ENCODE data around the gene PPP1R14B.

Gene PPP1R14B

DNA sequence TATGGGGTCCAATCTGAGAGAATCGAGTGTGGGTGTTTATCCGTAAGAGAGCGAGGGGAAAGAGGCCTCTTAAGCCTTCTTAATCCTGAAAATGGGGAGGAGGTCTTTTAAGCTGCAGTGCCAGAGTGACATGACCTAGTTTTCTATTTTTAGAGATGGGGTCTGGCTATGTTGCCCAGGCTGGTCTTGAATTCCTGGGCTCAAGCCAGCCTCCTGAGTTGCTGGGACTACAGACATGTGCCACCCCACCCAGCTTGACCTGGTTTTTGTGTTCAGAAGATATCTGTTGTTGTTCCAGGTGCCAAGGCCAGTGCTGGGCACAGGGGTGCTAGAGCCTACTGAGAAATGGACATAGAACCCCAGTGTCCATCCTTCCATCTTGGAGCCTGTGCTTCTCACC, 36.3 kb upstream of the PPP1R14B start:
- DNase-seq (ENCODE audit: insufficient read length, low spot score): no peak
- FAIRE-seq: no peak

DNA sequence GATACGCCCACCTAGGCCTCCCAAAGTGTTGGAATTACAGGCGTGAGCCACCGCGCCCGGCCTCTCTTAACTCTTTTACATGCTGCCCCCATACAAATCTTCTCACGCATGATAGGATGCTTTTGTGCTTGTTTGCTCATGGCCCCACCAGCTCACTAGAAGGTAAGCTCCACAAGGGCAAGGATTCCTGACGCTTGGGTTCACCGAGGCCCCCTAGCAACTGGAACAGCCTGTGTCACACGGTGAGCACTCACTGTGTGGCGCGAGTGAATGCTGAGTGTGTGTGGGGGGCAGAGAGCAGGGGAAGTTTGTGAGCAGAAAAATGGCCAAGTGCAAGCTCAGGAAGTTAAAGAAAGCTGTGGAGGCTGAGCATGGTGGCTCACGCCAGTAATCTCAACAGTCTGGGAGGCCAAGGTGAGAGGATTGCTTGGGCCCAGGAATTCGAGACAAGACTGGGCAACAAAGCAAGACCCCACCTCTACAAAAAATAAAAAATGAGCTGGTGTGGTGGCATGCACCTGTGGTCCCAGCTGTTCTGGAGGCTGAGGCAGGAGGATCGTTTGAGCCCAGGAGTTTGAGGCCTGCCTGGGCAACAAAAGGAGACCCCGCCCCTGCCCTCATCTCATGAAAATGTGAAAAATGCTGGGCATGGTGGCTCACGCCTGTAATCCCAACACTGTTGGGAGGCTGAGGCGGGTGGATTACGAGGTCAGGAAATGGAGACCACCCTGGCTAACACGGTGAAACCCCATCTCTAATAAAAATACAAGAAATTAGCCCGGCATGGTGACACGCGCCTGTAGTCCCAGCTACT, 35.4 kb upstream of the PPP1R14B start:
- no peak for DNase-seq (ENCODE audit: insufficient read length, low spot score)
- no peak for FAIRE-seq

DNA sequence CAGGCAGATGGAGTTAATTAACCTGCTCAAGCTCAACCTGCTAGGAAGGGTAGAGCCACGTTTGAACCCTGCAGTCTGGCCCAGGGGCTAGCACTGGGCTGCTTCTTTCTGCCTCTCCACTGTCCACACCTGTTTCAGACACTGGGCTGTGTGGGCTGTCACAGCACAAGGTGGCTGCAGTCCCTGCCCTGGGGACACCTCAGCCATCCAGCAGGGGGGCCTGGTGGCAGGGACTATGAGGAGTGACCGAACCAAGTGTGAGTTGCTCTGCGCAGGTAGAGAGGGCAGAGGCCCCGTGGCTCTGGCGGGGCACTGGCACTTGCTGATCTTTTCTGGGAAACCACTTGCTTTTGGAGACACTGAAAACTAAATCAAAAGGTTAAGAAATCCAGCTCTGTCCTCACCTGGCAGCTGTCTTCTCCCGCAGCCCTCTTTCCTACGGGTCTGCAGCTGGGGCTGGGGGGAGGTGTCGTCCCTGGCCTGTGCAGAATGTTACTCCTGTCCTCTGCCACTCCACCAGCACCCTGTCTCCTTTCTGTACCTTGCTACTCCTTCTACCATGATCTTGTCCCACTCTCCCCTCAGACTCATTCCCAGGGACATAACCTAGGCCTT, 31.9 kb upstream of the PPP1R14B start:
- FAIRE-seq (no peak), DNase-seq (ENCODE audit: insufficient read length, low spot score) (no peak)

DNA sequence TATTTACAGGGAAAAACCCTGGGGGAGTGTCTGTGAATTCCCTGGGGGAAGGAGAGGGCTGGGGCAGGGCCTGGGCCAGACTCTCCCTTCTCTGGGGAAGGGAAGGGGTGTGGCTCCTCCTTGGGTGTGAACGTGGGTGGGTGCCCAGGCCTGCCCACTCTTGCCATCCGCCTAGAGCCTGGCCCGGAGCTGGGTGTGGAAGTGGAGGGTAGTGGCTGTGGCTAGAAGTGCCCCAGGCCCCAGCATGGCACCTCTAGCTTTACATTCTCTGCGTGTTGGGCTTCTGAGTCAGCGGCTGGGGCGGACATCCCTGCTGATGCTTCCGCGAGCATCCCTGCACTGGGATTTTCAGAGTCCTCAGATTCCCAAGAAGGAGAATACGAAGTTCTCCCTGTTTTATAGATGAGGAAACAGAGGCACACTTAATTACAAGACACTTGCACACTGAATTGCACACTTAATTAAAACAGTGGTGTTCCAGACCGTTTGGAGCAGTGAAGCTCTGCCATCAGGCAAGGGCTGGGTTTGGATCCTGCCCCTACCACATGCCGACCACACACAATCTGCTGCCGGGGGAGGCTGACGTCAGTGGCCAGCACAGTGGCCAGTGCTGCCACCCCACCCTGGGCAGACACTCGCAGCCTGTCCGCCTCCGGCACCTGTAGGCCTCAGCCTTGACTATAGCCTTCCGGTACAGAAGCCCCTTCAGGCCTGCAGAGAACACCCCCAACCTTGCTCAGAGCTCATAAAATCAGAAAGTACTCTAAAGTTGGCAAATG, 30.1 kb upstream of the PPP1R14B start:
- FAIRE-seq (no peak), DNase-seq (ENCODE audit: insufficient read length, low spot score) (peak; percentile 23)

DNA sequence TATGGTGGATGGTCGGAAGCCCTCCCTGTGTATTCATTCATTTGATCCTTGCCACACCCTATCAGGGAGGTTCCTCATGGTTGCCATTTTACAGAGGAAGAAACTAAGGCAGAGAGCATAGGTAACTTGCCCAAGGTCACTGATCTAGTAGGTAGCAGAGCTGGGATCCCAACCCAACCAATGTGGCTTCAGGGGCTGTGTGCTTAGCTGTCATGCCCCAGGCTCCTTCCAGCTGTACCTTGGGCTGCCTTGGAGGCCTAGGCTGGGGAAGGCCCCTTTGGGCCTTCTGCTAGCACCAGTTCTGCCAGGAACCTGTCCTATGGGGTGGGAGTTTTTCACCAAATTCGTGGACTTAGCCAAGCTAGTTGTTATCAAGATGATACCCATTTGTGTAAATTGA, 29.1 kb upstream of the PPP1R14B start:
- FAIRE-seq (no peak), DNase-seq (ENCODE audit: insufficient read length, low spot score) (no peak)

DNA sequence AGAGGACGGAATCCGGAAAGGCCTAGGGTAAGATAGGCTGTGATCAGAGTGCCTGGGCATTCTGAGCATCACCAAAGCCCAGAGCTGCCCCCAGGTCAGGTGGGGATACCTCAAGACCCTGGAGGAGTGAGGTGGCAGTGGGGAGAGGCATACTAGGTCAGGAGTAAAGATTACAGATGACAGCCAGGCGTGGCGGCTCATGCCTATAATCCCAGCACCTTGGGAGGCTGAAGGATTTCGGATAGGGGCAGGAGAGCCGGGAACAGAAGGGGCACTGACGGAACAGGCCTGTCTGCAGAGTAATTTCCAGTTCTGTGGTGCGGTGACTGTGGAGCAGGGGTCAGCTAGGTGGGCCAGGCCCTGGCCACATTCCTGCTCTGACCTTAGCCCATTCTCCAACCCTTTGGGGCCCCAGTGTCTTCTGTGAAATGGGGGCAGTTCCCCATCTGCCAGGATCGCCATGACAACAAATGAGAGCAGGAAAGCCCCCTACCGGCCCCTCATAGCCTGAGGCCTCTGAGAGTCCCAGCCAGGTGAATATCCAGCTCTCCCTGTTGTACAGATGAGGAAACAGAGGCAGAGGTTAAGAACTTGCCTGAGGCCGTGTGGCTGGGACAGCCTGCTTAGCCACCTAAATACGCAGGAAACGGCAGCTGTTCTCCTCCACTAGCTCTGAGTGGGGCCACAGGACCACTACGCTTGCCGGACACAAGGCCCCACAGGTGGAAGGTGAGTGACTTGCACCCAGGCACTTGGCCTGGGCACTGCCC, 28.5 kb upstream of the PPP1R14B start:
- no peak for FAIRE-seq
- DNase-seq (ENCODE audit: insufficient read length, low spot score): no peak

DNA sequence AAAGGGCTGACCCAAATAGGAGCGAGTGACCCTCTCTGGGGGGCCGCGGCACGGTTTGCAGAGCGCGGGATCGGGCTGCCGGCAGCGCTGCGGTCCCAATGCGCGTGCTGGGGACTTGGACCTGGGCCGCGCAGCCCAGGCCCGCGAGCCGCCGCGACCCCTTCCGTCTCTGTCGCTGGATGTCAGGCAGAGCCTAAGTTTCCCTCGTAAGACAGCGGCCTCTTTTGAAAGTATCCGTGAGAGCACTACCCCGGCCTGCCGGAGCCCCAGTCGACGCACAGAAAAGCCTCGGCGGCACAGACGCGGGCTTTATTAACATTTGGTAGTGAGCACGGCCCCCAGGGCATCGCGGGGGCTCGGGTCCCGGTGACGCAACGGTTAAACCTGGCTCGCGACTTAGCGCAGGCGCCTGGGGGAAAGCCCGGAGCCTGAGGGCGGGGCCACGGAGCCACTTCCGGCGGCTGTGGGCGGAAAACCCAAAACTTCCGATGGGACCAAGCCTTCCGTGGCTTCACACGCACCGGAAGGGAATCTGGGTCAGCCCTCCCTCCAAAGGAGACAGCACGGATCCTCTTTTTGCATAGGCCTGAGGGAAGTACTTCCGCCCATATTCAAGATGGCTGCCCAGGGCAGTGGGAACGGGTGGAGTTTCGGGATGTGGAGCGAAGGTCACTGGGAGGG, 22.9 kb upstream of the PPP1R14B start:
- peak; percentile 92 for DNase-seq (ENCODE audit: insufficient read length, low spot score)
- FAIRE-seq: no peak

DNA sequence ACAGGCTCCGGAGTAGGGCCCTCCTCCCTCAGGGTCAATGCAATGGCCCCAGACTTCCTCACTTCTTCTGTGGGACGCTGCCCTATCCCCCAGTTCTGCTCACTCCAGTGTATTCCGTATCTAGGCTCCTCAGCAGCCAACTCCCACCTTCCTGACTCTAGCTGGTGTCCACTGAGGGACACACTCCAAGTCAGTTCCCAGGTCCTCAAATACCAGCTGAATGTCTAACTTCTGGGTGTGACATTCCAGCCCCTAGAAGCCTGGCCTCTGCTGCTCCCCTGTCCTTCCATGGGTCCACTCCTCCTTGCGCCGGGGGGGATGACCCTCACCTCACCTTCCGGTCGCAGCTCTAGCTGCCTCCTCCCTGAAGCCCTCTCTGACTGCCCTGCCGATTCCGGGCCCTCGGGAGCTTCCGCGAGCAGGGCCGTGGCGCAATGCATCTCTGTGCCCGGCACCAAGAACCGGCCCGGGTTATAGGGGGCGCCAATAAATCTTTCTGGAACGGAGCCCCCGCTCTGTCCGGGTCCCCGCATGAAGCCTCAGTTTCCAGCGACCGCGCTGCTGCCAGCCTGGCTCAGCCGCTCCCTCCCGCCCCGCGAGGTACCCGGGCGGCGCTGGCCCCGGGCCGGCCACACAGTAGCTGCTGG, 22.3 kb upstream of the PPP1R14B start:
- DNase-seq (ENCODE audit: insufficient read length, low spot score) (peak; percentile 18), FAIRE-seq (no peak)

DNA sequence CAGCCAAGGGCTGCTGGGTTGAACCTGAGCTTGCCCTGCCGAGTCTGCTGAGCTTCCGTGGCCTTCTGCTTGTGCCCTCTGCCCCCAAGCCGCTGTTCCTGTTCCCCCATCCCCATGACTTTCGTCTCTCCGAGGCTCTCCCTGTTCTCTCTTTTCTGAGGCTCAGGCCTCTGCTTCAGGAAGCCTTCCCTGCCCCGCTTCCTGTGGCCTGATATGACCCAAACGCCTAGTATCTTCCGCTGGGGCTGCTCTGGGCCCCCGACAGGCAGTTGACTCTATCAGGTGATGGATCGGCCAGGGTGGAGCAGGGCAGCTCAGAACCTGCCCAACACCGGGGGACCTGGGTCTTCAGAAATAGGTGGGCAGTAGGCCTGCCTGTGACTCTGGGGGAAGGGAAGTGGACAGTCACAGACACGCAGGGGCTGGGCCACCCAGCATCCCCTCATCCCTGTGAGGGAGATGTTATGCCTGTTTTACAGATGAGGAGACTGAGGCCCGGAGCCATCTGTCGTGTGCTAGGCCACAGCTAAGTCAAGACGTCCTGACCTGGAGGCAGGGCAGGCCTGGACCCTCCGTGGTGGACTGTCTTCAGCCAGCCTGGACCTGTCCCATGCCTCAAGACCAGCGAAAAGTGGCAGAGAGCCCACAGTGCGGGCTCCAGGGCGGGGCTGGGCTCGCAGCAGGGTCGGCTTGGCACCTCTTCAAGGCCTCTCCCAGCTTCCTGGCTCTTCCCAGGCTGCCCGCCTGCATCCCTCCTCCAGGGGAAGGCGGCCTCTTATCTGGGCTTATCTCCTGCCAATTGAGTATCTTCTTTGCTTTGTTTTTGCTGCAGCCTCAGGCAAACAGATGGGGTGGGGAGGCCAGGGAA, 21.5 kb upstream of the PPP1R14B start:
- FAIRE-seq (no peak), DNase-seq (ENCODE audit: insufficient read length, low spot score) (peak; percentile 7)

DNA sequence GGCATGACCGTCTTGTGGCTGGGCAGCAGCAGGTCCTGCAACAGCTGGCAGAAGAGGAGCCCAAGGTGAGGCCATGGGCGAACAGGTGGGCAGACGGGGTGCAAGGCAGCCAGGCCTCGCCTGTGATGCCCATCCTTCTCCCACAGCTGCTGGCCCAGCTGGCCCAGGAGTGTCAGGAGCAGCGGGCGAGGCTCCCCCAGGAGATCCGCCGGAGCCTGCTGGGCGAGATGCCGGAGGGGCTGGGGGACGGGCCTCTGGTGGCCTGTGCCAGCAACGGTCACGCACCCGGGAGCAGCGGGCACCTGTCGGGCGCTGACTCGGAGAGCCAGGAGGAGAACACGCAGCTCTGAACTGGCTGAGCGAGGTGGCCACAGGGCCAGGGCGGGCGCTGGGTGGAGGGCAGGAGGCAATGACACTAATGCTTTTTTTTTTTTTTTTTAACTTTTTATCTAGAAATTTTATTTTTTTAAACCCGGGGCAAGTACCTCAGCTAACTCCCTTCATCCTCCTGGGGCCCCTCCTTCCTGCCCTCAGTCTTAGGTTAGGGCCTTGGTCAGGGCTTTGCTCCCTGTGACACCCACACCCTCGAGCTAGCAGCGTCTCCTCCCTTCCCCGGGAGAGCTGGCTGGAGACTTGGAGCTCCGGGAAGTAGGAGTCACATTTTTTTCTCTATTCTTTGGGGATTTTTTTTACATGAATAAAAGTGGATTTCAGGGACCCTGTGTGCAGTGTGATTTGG, 20.6 kb upstream of the PPP1R14B start:
- no peak for FAIRE-seq
- DNase-seq (ENCODE audit: insufficient read length, low spot score): no peak

DNA sequence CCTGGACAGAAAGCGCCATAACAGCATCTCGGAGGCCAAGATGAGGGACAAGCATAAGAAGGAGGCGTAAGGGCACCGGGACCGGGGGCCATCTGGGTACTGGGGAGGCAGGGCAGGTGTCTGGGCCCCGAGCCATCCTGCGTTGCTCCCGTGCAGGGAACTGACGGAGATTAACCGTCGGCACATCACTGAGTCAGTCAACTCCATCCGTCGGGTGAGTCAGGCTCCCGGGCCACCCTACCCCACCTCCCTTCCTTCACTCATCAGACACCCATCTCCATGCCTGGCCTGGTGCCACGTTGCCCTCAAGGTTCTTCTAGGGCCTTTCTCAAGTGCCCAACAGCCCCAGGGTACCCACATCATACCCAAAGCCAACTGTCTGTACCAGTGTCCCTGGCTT, 19.6 kb upstream of the PPP1R14B start:
- DNase-seq (ENCODE audit: insufficient read length, low spot score) (no peak), FAIRE-seq (no peak)

DNA sequence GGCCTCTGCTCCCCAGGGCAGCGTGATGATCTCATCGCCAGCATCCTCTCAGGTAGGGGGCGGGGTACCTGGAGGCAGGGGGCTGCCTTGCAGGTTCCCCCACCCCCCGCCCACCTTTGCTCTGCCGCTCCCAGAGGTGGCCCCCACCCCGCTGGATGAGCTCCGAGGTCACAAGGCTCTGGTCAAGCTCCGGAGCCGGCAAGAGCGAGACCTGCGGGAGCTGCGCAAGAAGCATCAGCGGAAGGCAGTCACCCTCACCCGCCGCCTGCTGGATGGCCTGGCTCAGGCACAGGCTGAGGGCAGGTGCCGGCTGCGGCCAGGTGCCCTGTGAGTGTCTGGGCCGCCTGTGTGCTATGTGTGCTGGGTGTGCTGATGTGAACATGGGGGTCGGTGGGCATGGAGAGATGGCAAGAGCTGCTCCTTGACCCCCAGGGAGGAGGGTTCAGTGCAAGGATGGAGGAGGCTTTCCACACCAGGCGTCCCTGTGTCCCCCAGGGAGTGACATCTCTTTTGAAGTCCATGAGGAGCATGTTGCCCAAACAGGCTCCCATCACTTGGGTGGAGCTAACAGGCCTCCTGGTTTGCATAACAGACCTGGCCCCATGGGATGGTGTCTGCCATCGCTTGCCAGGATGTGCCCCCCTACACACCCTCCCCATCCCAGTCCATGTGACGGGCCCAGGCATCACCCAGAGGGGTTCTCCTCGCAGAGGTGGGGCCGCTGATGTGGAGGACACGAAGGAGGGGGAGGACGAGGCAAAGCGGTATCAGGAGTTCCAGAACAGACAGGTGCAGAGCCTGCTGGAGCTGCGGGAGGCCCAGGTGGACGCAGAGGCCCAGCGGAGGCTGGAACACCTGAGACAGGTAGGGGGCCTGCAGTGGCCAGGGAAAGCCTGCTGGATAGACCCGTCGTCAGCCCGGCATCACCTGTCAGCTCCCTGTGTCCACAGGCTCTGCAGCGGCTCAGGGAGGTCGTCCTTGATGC, 18.7 kb upstream of the PPP1R14B start:
- FAIRE-seq (no peak), DNase-seq (ENCODE audit: insufficient read length, low spot score) (no peak)

DNA sequence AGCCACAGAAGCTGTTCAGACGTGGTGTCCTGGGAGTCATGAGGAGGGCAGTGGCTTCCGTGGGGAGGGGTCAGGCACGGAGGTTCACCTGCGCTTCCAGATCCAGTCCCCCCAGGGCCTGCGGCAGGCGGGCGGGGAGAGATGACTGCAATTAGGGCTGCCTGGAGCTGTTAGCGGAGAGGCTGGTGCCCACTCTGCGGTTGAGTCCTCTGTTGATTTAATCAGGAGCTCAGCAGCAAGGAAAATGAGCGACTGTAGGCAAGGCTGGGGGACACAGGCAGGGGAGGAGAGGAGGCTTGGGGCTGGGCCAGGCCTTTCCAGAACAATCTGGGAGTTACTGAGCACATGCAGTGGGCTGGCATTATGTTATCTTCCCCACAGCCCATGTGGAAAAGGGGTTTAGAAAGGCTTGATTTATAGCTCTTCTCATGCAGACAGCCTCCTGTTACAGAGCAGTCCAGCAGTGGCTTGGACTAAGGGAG, 17.7 kb upstream of the PPP1R14B start:
- no peak for DNase-seq (ENCODE audit: insufficient read length, low spot score)
- no peak for FAIRE-seq

DNA sequence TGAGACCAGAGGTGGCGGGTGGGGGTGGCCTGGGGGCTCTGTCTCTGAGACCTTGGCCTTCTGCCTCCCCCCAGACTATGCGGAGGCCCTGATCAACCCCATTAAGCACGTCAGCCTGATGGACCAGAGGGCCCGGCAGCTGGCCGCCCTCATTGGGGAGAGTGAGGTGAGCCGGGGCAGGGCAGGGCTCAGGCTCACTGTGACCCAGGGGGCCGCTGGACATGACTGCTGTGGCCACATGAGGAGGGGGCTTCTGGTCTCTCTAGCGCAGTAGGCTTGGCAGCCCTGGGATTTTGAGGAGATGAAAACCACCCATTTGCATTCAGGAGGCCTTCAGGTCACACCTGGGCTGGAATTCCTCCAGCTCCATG, 17.2 kb upstream of the PPP1R14B start:
- FAIRE-seq (no peak), DNase-seq (ENCODE audit: insufficient read length, low spot score) (no peak)

DNA sequence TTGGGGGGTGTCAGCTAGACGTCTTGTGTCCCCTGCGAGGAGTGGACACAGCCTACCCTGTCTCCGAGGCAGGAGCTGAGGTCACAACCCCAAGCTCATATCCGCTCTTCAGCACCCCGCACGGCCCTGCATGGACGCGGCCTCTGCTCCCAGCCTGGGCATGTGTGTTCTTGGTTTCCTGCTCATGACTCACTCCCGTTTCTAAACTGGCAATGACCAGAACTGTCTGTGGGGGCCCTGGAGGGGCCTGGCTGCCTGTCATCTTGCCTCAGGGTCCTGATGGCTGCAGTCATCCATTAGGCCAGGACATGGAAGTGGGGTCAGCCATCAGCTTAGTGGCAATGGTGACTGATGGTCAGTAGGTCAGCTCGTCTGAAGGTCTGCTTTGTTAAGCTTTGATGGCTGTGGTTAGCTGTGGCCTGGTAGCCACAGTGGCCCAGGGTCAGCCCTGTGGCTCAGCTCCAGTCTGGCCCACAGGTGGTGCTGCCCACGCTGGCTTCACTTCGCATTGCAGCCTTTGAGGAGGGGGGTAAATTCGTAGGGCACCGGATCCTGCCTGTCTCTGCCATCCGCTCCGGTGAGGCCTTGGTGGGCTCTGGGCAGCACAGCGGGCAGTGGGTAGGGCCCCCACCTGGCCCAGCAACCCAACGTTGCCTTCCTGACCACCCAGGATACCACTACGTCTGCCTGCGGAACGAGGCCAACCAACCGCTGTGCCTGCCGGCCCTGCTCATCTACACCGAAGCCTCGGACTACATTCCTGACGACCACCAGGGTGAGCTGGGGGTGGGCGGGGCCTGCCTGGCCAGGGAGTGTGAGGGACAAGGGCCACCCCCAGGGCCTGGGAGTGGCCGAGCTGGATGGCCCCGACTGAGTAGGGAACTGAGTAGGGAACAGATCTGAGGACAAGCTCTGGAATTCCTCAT, 16.5 kb upstream of the PPP1R14B start:
- FAIRE-seq (no peak), DNase-seq (ENCODE audit: insufficient read length, low spot score) (no peak)

Measured in HTR-8/SVneo (cell line).